HCT116 (cell line): ENCODE measurements around the gene PLB1. TPM values are rescaled to one million over a fixed set of nuclear protein-coding genes. Genes with fewer than 3 reads are reported as not detected.

Experiments
- ATAC-seq: fragments of 200-7000 bp; cut with Tn5 transposase; 2 replicates; pipeline ENCODE4 v1.9.1; 2020; ENCODE audit warnings: mild to moderate bottlenecking, moderate library complexity
- BruUV-seq: library from RNA; stranded (reverse); fragments of 400-500 nt; replicated peaks from 2 replicates; lab custom pipeline; 2021; lab: Mats Ljungman, UMichigan
- CTCF ChIA-PET: fragments of 300-600 bp; sonication (Branson Sonifier 250); formaldehyde crosslinking; loops from one replicate; lab custom pipeline; 2021; ENCODE audit warnings: antibody characterized with exemption; lab: Charles Lee
- POLR2A ChIA-PET: fragments of 300-600, 350-600 bp; sonication (Branson Sonifier 250); formaldehyde crosslinking; loops from one replicate; lab custom pipeline; 2021; ENCODE audit warnings: antibody characterized with exemption; lab: Charles Lee
- RAD21 ChIA-PET, 2 experiments: fragments of 300-600 bp; sonication (Branson Sonifier 250); formaldehyde crosslinking; loops; one replicate each; lab custom pipeline; 2023; ENCODE audit warnings: low total read pairs in 2 of 2; ENCODE audit not compliant: uncharacterized antibody in 2 of 2, unreplicated experiment in 2 of 2, low non-redundant PET in 1 of 2; lab: Charles Lee
- DNase-seq: peaks from one replicate; pipeline ENCODE4 v3.0.0-alpha.2; 2010; ENCODE audit warnings: low read depth, low spot score
- H2AFZ ChIP-seq: fragments of 200-600 bp; shearing (Covaris generic), sonication (generic); 2 replicates; pipeline ENCODE4 v1.6.1; 2017; ENCODE audit warnings: low read depth, mixed run types, mixed read lengths, antibody characterized with exemption, low read length; ENCODE audit not compliant: poor library complexity, severe bottlenecking
- H3K27ac ChIP-seq: 2 replicates; pipeline ENCODE4 v1.5.1; 2012; ENCODE audit warnings: low read depth, low read length
- H3K27me3 ChIP-seq: fragments of 200-600 bp; sonication (generic); 2 replicates; pipeline ENCODE4 v1.6.1; 2016; ENCODE audit warnings: mixed run types, low read length, mixed read lengths; ENCODE audit not compliant: insufficient read depth
- H3K36me3 ChIP-seq, 2 experiments: fragments of 200-500 bp in 1 of 2; fragments of 200-600 bp in 1 of 2; sonication (Bioruptor generic) in 1 of 2; sonication (generic) in 1 of 2; 2 replicates each; pipeline versions ENCODE4 v1.5.1 to v1.6.1; 2014 to 2016; ENCODE audit warnings: low read length in 2 of 2, inconsistent platforms in 1 of 2, mixed read lengths in 1 of 2, mixed run types in 1 of 2; ENCODE audit not compliant: insufficient read depth in 2 of 2, control insufficient read depth in 1 of 2
- H3K4me1 ChIP-seq, 2 experiments: fragments of 200-600 bp in 1 of 2; sonication (generic) in 1 of 2; 2 replicates each; pipeline versions ENCODE4 v1.5.1 to v1.6.1; 2012 to 2017; ENCODE audit warnings: low read length in 2 of 2, inconsistent platforms in 1 of 2, mild to moderate bottlenecking in 1 of 2, mixed read lengths in 1 of 2, mixed run types in 1 of 2, moderate library complexity in 1 of 2; ENCODE audit not compliant: insufficient read depth in 2 of 2, control insufficient read depth in 1 of 2
- H3K4me2 ChIP-seq: fragments of 200-600 bp; sonication (generic); 2 replicates; pipeline ENCODE4 v1.6.1; 2017; ENCODE audit warnings: mixed run types, low read length, mixed read lengths
- H3K4me3 ChIP-seq, 2 experiments: fragments of 200-600 bp in 1 of 2; sonication (generic) in 1 of 2; replicated peaks in 1 of 2; 2 replicates each; pipeline ENCODE4 v1.5.1; 2011 to 2016; ENCODE audit warnings: low read length in 2 of 2, control low read depth in 1 of 2, low read depth in 1 of 2, mild to moderate bottlenecking in 1 of 2, mixed read lengths in 1 of 2, mixed run types in 1 of 2
- H3K79me2 ChIP-seq: fragments of 200-600 bp; sonication (generic); 2 replicates; pipeline ENCODE4 v1.6.1; 2017; ENCODE audit warnings: mild to moderate bottlenecking, mixed run types, low read length, moderate library complexity, mixed read lengths; ENCODE audit not compliant: insufficient read depth
- H3K9ac ChIP-seq: fragments of 200-600 bp; sonication (generic); 2 replicates; pipeline ENCODE4 v1.6.1; 2016; ENCODE audit warnings: low read length, mixed read lengths
- H3K9me2 ChIP-seq: fragments of 200-600 bp; sonication (generic), shearing (Covaris generic); 2 replicates; pipeline ENCODE4 v1.6.1; 2017; ENCODE audit warnings: mixed run types, mild to moderate bottlenecking, moderate library complexity; ENCODE audit not compliant: insufficient read depth
- H3K9me3 ChIP-seq, 2 experiments: fragments of 200-500 bp in 1 of 2; fragments of 200-600 bp in 1 of 2; sonication (Bioruptor generic) in 1 of 2; sonication (generic) in 1 of 2; 2 replicates each; pipeline ENCODE4 v1.6.1; 2014 to 2017; ENCODE audit warnings: low read length in 2 of 2, mixed read lengths in 2 of 2, inconsistent platforms in 1 of 2, low read depth in 1 of 2, mild to moderate bottlenecking in 1 of 2, mixed run types in 1 of 2, moderate library complexity in 1 of 2; ENCODE audit not compliant: control insufficient read depth in 1 of 2, insufficient read depth in 1 of 2
- H4K20me1 ChIP-seq: fragments of 200-600 bp; sonication (generic), shearing (Covaris generic); 2 replicates; pipeline ENCODE4 v1.6.1; 2017; ENCODE audit warnings: mixed run types, mild to moderate bottlenecking, moderate library complexity; ENCODE audit not compliant: insufficient read depth
- CEBPB ChIP-seq: IDR thresholded peaks from 2 replicates; pipeline ENCODE4 v1.6.1; 2012; ENCODE audit warnings: low read depth
- EGR1 ChIP-seq: IDR thresholded peaks from 2 replicates; pipeline ENCODE4 v1.6.1; 2012; ENCODE audit warnings: low read depth
- ELF1 ChIP-seq: IDR thresholded peaks from 2 replicates; pipeline ENCODE4 v1.6.1; 2012; ENCODE audit warnings: low read depth, borderline replicate concordance
- EZH2phosphoT487 ChIP-seq: fragments of 200-600 bp; IDR thresholded peaks from 2 replicates; pipeline ENCODE4 v1.6.1; 2018; ENCODE audit warnings: antibody characterized with exemption, borderline replicate concordance
- JUND ChIP-seq: IDR thresholded peaks from 2 replicates; pipeline ENCODE4 v1.6.1; 2012
- POLR2A ChIP-seq: IDR thresholded peaks from 2 replicates; pipeline ENCODE4 v1.7.0; 2011; ENCODE audit warnings: borderline replicate concordance; ENCODE audit not compliant: insufficient read depth, insufficient read length; ENCODE audit errors: extremely low read depth
- POLR2AphosphoS5 ChIP-seq: IDR thresholded peaks from 2 replicates; pipeline ENCODE4 v1.6.1; 2011; ENCODE audit warnings: mild to moderate bottlenecking, low read depth, low read length, moderate library complexity
- RAD21 ChIP-seq: IDR thresholded peaks from 2 replicates; pipeline ENCODE4 v1.6.1; 2012; ENCODE audit warnings: low read depth, mild to moderate bottlenecking
- REST ChIP-seq: IDR thresholded peaks from 2 replicates; pipeline ENCODE4 v1.6.1; 2012; ENCODE audit warnings: low read depth
- SIN3A ChIP-seq: IDR thresholded peaks from 2 replicates; pipeline ENCODE4 v1.6.1; 2012; ENCODE audit warnings: low read depth
- ZNF274 ChIP-seq: fragments of 200-500 bp; sonication (Bioruptor generic); IDR thresholded peaks from 2 replicates; pipeline ENCODE4 v1.6.1; 2014; ENCODE audit warnings: mild to moderate bottlenecking, low read depth, low read length, inconsistent platforms
- intact Hi-C: fragments of 100-400 bp; cut with micrococcal nuclease; formaldehyde crosslinking; loops from 2 replicates; pipeline ENCODE4 v1.10.0; 2022
- total RNA-seq: library from RNA; stranded (reverse); gene quantifications from one replicate; pipeline ENCODE4 v1.2.1, GENCODE V29; 2021; ENCODE audit not compliant: unreplicated experiment

PLB1 gene
- total RNA-seq, 1 experiment from 2014 or later = 0.49 TPM

GRCh38 chr2:28635191-28635611 is 139.3 kb downstream of the PLB1 start:
- no TSS peak for BruUV-seq
- H3K79me2 ChIP-seq = no peaks in the 10 kb centered on the region
- no peak overlapping the region for H3K9ac ChIP-seq
- H3K9me2 ChIP-seq = no peaks in the 10 kb centered on the region
- H3K9me3 ChIP-seq = no peaks in the 10 kb centered on the region
- DNase-seq (no peak), ATAC-seq (no peak)
- no peak overlapping the region for H3K4me2 ChIP-seq
- no peaks in the 10 kb centered on the region for H3K36me3 ChIP-seq
- H3K4me3 ChIP-seq = no peak overlapping the region
- intact Hi-C loops = no loop called here
- H4K20me1 ChIP-seq = no peaks in the 10 kb centered on the region
- H3K4me1 ChIP-seq = peaks cover 0 to 11% of the 10 kb centered on the region in 2 experiments; a peak in 1 of 4 replicates
- POLR2A ChIA-PET = no interaction called here
- no peak overlapping the region for H3K27ac ChIP-seq
- TF ChIP-seq EZH2phosphoT487 = no peak
- no peak for TF ChIP-seq CEBPB
- TF ChIP-seq ELF1 = no peak
- no peak for TF ChIP-seq POLR2A
- no peak for TF ChIP-seq EGR1
- TF ChIP-seq JUND = no peak
- no peak for TF ChIP-seq RAD21
- H3K27me3 ChIP-seq = no peaks in the 10 kb centered on the region
- H2AFZ ChIP-seq = no peak overlapping the region
- RAD21 ChIA-PET = no interaction called here
- CTCF ChIA-PET = no interaction called here

- no peak overlapping the region for H3K9ac ChIP-seq
- H3K9me2 ChIP-seq = no peaks in the 10 kb centered on the region
- no peak overlapping the region for H2AFZ ChIP-seq
- H3K79me2 ChIP-seq = no peaks in the 10 kb centered on the region
- intact Hi-C loops = no loop called here
- H3K9me3 ChIP-seq = no peaks in the 10 kb centered on the region
- no TSS peak for BruUV-seq
- H3K27ac ChIP-seq = no peak overlapping the region
- H3K27me3 ChIP-seq = no peaks in the 10 kb centered on the region
- peaks cover 0 to 11% of the 10 kb centered on the region in 2 experiments; a peak in 1 of 4 replicates for H3K4me1 ChIP-seq
- no peak for ATAC-seq
- CTCF ChIA-PET = no interaction called here
- RAD21 ChIA-PET = no interaction called here
- no peak overlapping the region for H3K4me3 ChIP-seq
- no peaks in the 10 kb centered on the region for H4K20me1 ChIP-seq
- POLR2A ChIA-PET = no interaction called here
- TF ChIP-seq JUND = no peak
- TF ChIP-seq ZNF274 = no peak
- TF ChIP-seq POLR2AphosphoS5 = no peak
- TF ChIP-seq REST = no peak
- no peak for TF ChIP-seq SIN3A
- TF ChIP-seq EZH2phosphoT487 = no peak
- H3K36me3 ChIP-seq = no peaks in the 10 kb centered on the region
- no peak overlapping the region for H3K4me2 ChIP-seq
- no peak for DNase-seq
Measured at GRCh38 chr2:28636491-28636890, 140.6 kb downstream of the PLB1 start.
